Activated naive CD8-positive, alpha-beta T cell treated with anti-CD3 and anti-CD28 coated beads, Interleukin-2, amount 50 U/mL, for 24 hours (primary cell): ENCODE results near the gene TRRAP.

ENCODE experiments used
- ATAC-seq: fragments of 150-1000 bp; cut with Tn5 transposase; one replicate; pipeline ENCODE4 v1.10.0; 2021
- DNase-seq: peaks from one replicate; pipeline ENCODE4 v3.0.0; 2021
- H3K27ac Mint-ChIP-seq: one replicate; pipeline ENCODE4 v1.8.0; 2021; ENCODE audit warnings: mild to moderate bottlenecking, mixed read lengths
- H3K27me3 Mint-ChIP-seq: one replicate; pipeline ENCODE4 v1.8.0; 2021; ENCODE audit warnings: mixed read lengths
- H3K36me3 Mint-ChIP-seq: one replicate; pipeline ENCODE4 v1.8.0; 2021; ENCODE audit warnings: low read depth, mixed read lengths
- H3K4me1 Mint-ChIP-seq: one replicate; pipeline ENCODE4 v1.8.0; 2021; ENCODE audit warnings: mixed read lengths
- H3K4me3 Mint-ChIP-seq: one replicate; pipeline ENCODE4 v1.8.0; 2021; ENCODE audit warnings: mild to moderate bottlenecking, moderate library complexity, mixed read lengths
- H3K9me3 Mint-ChIP-seq: one replicate; pipeline ENCODE4 v1.8.0; 2021; ENCODE audit warnings: mixed read lengths

The TRRAP gene

DNA sequence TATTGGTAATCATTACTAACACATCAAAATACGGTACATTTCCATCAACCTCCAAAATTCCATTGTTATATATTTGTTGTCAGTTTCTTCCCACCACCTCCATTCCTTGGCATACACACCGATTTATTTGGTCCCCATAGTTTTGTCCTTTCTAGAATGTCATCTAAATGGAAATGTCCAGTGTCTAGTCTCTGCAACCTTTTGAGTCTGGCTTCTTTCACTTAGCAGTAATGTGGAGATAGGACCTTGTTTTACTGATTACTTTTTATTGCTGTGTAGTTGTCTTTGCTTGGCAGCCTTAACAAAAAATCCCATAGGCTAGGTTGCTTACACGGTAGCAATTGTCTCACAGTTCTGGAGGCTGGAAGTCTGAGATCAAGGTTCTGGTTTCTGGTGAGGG, 22.5 kb downstream of the TRRAP start:
- Mint-ChIP-seq H3K27ac (no peak overlapping the region), H3K9me3 (no peaks in the 10 kb centered on the region), H3K27me3 (no peaks in the 10 kb centered on the region), H3K36me3 (peaks cover 71% of the 10 kb centered on the region), H3K4me1 (no peaks in the 10 kb centered on the region), H3K4me3 (no peak overlapping the region)
- ATAC-seq, result no peak
- no peak for DNase-seq

DNA sequence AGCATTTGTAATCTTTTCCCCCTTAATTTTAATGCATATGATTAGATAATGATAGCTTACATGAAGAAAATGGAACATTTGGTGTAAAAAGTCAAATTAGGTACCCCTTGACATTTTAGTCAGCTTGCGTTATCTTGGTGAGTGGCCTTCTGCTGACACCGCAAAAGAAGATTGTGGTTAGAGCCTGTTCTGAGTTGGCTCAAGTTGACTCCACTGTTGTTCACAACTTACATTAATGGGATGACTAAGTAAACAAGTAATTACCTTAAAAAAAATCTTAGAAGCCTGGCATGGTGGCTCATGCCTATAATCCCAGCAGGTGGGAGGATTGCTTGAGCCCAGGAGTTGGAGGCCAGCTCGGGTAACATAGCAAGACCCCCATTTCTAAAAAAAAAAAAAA, 24.2 kb downstream of the TRRAP start:
- no peak overlapping the region for H3K27ac Mint-ChIP-seq
- no peaks in the 10 kb centered on the region for H3K27me3 Mint-ChIP-seq
- no peaks in the 10 kb centered on the region for H3K4me1 Mint-ChIP-seq
- H3K4me3 Mint-ChIP-seq, result no peak overlapping the region
- ATAC-seq (no peak), DNase-seq (no peak)
- H3K36me3 Mint-ChIP-seq, result peaks cover 70% of the 10 kb centered on the region
- H3K9me3 Mint-ChIP-seq, result no peaks in the 10 kb centered on the region

DNA sequence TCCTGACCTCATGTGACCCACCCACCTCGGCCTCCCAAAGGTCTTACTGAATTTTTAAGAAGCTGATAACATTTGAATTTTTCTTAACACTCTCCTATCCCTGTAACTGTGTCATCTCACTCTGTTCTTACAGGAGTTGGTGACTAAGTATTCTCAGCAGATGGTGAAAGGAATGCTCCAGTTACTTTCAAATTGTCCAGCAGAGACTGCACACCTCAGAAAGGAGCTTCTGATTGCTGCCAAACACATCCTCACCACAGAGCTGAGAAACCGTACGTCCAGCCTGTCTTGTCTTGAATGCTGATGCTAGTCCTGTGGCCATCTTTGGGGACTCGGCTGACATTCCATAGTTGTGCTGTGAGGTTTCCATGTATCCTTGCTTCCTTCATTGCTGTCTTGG, 24.9 kb downstream of the TRRAP start:
- ATAC-seq, result no peak
- Mint-ChIP-seq H3K27ac (no peak overlapping the region), H3K4me3 (no peak overlapping the region), H3K27me3 (no peaks in the 10 kb centered on the region), H3K36me3 (peaks cover 71% of the 10 kb centered on the region), H3K4me1 (no peaks in the 10 kb centered on the region), H3K9me3 (no peaks in the 10 kb centered on the region)
- DNase-seq, result no peak

DNA sequence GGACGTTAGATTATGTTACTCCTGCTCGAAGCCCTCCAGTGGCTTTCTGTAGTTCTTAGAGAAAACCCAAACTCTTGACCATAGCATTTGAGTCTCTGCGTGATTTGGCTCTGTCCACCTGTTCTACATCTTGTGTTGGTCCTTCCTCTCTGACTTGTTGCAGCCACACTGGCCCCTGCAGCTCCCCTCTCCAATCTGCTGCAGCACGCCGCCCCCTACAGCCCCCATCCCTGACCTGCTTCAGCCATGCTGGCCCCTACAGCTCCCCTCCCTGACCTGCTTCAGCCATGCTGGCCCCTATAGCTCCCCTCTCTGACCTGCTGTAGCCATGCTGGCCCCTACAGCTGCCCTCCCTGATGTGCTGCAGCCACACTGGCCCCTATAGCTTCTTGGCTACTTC, 29.2 kb downstream of the TRRAP start:
- Mint-ChIP-seq H3K4me1 (no peaks in the 10 kb centered on the region), H3K9me3 (no peaks in the 10 kb centered on the region), H3K27ac (no peak overlapping the region), H3K4me3 (no peak overlapping the region), H3K36me3 (peaks cover 57% of the 10 kb centered on the region), H3K27me3 (no peaks in the 10 kb centered on the region)
- DNase-seq (no peak), ATAC-seq (no peak)

DNA sequence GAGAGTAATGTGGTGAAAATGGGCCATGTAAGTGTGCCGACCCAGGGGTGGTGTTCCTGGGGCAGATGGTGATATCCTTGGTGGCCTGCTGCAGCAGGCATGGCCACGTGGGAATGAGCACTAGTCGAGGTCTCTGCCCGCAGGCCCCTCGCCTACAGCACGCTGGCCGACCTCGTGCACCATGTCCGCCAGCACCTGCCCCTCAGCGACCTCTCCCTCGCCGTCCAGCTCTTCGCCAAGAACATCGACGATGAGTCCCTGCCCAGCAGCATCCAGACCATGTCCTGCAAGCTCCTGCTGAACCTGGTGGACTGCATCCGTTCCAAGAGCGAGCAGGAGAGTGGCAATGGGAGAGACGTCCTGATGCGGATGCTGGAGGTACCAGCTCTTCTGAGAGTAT, 30.3 kb downstream of the TRRAP start:
- ATAC-seq (no peak), DNase-seq (no peak)
- Mint-ChIP-seq H3K27me3 (no peaks in the 10 kb centered on the region), H3K36me3 (peaks cover 58% of the 10 kb centered on the region), H3K4me1 (no peaks in the 10 kb centered on the region), H3K4me3 (no peak overlapping the region), H3K27ac (no peak overlapping the region), H3K9me3 (no peaks in the 10 kb centered on the region)

DNA sequence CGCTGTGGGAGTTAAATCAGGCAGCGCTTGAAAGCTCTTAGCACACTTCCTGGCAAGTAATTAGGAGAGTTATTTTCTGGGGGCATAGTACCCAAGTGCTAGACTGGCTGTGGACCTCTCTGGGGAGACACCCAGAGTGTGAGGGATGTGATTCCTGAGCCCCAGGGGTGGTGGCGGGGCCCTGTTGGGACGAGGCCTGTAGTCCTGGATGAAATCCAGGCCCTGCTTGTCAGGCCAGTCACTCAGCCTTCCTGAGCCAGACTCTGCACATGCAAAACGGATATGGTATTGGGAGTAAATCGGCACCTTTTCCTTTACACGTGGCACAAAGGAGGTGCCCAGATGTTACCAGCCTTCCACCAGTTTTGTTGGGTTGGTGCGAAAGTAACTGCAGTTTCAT, 31.2 kb downstream of the TRRAP start:
- peaks cover 53% of the 10 kb centered on the region for H3K36me3 Mint-ChIP-seq
- H3K4me1 Mint-ChIP-seq, result no peaks in the 10 kb centered on the region

DNA sequence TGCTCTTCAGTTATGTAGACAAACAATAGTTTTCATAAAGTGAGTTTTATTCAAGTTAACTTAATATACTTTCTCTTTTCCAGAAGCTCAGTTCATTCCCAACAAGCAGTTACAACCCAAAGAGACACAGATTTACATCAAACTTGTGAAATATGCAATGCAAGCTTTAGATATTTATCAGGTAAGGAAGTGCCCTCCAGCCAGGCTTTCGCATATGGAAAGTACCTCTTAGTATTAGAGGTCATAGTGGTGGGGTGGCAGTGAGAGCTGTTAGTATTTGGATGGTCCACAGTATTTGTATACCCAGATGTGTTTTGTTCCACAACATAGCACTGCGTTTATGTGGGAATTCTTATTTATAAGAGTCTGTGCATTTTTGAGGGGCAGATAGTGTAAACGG, 32.1 kb downstream of the TRRAP start:
- no peak overlapping the region for H3K4me3 Mint-ChIP-seq
- peaks cover 49% of the 10 kb centered on the region for H3K36me3 Mint-ChIP-seq
- H3K9me3 Mint-ChIP-seq, result no peaks in the 10 kb centered on the region
- ATAC-seq (no peak), DNase-seq (no peak)
- no peaks in the 10 kb centered on the region for H3K4me1 Mint-ChIP-seq
- H3K27me3 Mint-ChIP-seq, result no peaks in the 10 kb centered on the region
- no peak overlapping the region for H3K27ac Mint-ChIP-seq

More for the DNA sequence above, 31.2 kb downstream of the TRRAP start:
- no peak for DNase-seq
- H3K27me3 Mint-ChIP-seq, result no peaks in the 10 kb centered on the region
- no peak overlapping the region for H3K27ac Mint-ChIP-seq
- ATAC-seq, result no peak
- no peak overlapping the region for H3K4me3 Mint-ChIP-seq
- H3K9me3 Mint-ChIP-seq, result no peaks in the 10 kb centered on the region

DNA sequence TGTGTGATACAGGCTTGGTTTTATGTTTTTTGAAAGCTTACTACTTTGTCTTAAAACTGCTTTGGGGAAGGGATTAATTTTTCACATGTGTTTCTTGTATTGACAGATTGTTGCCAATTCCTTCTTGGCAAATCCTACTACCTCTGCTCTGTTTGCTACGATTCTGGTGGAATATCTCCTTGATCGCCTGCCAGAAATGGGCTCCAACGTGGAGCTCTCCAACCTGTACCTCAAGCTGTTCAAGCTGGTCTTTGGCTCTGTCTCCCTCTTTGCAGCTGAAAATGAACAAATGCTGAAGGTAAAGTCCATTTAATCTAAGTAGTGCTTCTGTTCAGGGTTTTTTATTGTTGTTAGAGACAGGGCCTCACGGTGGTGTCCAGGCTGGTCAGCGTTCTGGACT, 33.6 kb downstream of the TRRAP start:
- Mint-ChIP-seq H3K4me3 (no peak overlapping the region), H3K9me3 (no peaks in the 10 kb centered on the region), H3K4me1 (no peaks in the 10 kb centered on the region), H3K27me3 (no peaks in the 10 kb centered on the region), H3K27ac (no peak overlapping the region), H3K36me3 (peaks cover 48% of the 10 kb centered on the region)
- DNase-seq (no peak), ATAC-seq (no peak)

DNA sequence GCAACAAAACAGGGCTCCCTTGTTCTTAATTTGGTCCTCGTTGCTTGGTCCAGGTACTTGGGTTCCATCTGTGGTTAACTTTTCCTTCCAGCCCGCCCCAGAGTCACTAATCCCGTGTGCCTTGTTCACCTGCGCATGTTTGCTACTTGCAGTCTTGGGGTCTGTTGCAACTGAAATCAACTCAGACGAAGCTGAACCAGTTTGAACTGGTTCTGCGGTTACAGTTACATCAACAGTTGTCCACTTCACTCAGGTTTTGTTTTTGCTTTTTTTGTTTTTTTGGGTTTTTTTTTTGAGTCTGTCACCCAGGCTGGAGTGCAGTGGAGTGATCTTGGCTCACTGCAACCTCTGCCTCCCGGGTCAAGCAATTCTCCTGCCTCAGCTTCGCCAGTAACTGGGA, 34.7 kb downstream of the TRRAP start:
- H3K9me3 Mint-ChIP-seq, result no peaks in the 10 kb centered on the region
- H3K27me3 Mint-ChIP-seq, result no peaks in the 10 kb centered on the region
- H3K27ac Mint-ChIP-seq, result no peak overlapping the region
- peaks cover 50% of the 10 kb centered on the region for H3K36me3 Mint-ChIP-seq
- no peak for ATAC-seq
- DNase-seq, result no peak
- H3K4me3 Mint-ChIP-seq, result no peak overlapping the region
- H3K4me1 Mint-ChIP-seq, result no peaks in the 10 kb centered on the region

DNA sequence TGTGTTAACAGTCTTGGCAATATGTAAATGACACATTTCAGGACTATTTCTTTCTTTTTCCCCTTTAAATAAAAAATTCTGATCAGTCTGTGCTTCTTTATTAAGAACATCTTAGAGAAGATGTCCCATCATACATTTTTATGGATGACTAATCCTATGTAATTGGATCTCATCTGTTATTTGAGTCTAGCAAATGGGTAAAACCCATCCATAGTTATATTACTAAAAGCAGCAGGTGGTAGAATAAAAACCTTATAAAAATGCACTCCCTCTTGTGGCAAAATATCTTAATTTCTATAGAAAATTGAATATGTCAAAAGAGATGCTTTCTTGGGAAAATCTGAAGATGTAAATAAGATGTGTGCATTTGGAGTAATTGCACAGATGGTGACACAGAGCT, 35.3 kb downstream of the TRRAP start:
- DNase-seq (no peak), ATAC-seq (no peak)
- H3K27ac Mint-ChIP-seq, result no peak overlapping the region
- H3K4me1 Mint-ChIP-seq, result no peaks in the 10 kb centered on the region
- peaks cover 45% of the 10 kb centered on the region for H3K36me3 Mint-ChIP-seq
- no peaks in the 10 kb centered on the region for H3K27me3 Mint-ChIP-seq
- H3K9me3 Mint-ChIP-seq, result no peaks in the 10 kb centered on the region
- H3K4me3 Mint-ChIP-seq, result no peak overlapping the region

DNA sequence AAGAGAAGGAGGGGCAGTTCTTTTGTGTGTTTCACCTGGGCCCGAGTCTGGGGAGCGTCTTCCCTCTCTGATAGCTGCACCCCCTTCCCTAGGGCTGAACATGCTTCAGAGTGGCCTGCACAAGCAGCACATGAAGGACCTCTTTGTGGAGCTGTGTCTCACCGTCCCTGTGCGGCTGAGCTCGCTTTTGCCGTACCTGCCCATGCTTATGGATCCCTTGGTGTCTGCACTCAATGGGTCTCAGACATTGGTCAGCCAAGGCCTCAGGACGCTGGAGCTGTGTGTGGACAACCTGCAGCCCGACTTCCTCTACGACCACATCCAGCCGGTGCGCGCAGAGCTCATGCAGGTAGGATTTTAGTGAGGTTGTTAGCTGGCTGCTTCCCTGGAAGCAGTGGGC, 39.0 kb downstream of the TRRAP start:
- Mint-ChIP-seq H3K27ac (no peak overlapping the region), H3K27me3 (no peaks in the 10 kb centered on the region), H3K9me3 (no peaks in the 10 kb centered on the region), H3K4me3 (no peak overlapping the region), H3K4me1 (no peaks in the 10 kb centered on the region), H3K36me3 (peaks cover 49% of the 10 kb centered on the region)
- DNase-seq, result no peak
- ATAC-seq, result no peak

DNA sequence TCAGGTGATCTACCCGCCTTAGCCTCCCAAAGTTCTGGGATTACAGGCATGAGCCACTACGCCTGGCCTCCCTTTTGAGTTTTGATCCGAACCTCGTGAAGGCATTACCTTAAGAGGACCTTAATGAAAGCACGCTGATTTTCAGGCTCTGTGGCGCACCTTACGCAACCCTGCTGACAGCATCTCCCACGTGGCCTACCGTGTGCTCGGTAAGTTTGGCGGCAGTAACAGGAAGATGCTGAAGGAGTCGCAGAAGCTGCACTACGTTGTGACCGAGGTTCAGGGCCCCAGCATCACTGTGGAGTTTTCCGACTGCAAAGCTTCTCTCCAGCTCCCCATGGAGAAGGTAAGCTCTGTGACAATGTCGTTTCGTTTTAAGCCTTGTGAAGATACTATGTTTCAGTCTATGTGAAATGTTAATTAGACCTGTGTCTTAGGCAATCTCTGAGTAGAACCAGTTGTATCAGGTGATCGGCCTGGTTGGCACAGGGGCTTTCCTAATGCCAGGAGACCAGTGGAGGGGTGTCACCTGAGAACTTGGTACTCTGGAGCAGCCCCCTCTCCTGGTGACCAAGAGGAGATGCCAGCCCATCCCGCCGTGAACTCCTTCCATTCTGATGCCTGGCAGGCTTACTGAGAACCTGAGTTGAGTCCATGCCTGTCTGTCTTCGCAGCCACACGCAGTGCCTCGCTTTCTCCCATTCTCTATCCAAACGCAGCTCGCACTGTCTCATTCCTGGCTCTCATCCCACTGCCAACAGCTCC, 43.5 kb downstream of the TRRAP start:
- H3K9me3 Mint-ChIP-seq, result no peaks in the 10 kb centered on the region
- ATAC-seq, result no peak
- DNase-seq, result no peak
- H3K4me3 Mint-ChIP-seq, result no peak overlapping the region
- H3K4me1 Mint-ChIP-seq, result no peaks in the 10 kb centered on the region
- peaks cover 53% of the 10 kb centered on the region for H3K36me3 Mint-ChIP-seq
- no peak overlapping the region for H3K27ac Mint-ChIP-seq
- no peaks in the 10 kb centered on the region for H3K27me3 Mint-ChIP-seq

DNA sequence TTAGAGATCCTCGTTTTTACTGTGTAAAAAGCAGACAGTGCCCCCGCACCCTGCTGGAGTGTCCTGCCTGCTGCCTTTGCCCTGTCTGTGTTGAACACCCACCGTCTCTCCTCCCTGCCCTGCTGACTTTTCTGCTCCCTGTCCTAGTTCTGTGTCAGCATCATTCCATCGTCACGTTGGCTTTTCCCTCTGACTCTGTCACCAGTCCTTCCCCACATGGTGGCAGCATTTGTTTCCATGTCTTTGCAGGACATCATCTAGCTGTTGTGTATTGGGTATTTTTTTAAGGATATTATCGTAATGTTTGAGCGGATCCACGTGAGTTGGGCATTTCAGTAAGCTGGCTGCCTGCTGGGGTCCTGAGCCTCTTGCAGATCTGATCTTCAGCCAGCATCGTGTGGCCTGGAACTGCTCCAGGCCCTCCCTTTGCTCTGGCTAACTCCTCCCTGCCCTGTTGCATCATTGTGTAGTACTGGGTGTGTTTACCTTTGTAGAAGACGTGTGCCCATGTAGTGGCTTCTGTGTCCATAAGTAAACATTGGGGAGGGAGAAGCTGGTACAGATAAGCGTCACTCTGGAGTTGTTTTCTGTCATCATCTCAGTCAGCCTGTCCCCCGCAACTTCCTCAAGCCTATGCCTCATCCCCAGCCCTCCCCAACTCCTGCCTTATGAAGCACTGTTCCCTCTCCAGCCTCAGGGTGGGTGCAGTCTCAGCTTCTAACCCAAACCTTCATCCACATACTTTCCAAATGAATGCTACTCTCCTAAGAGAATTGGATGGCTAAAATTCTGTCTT, 44.3 kb downstream of the TRRAP start:
- H3K27me3 Mint-ChIP-seq, result no peaks in the 10 kb centered on the region
- no peak overlapping the region for H3K27ac Mint-ChIP-seq
- no peak for DNase-seq
- H3K4me3 Mint-ChIP-seq, result no peak overlapping the region
- ATAC-seq, result no peak
- no peaks in the 10 kb centered on the region for H3K9me3 Mint-ChIP-seq
- peaks cover 54% of the 10 kb centered on the region for H3K36me3 Mint-ChIP-seq
- H3K4me1 Mint-ChIP-seq, result no peaks in the 10 kb centered on the region

DNA sequence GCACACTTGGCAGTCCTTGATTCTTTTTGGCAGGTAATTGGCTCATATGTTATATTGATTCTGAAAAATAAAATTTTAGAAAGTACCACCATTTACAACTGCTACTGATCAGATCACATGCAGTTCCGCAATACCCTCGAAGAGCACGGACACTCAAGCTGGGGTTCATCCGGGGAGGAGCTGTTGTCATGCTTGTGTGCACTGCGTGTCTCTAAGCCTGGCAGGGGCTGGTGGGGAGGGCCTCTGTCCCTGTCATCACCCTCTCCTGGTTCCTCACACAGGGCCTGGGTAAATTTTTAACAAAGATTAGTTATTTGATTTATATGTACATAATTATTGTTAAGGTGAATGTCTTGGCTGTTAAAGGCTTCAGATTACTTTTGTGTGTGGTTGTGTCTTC, 45.2 kb downstream of the TRRAP start:
- Mint-ChIP-seq H3K9me3 (no peaks in the 10 kb centered on the region), H3K36me3 (peaks cover 61% of the 10 kb centered on the region), H3K27me3 (no peaks in the 10 kb centered on the region), H3K4me1 (no peaks in the 10 kb centered on the region), H3K4me3 (no peak overlapping the region), H3K27ac (no peak overlapping the region)
- DNase-seq, result no peak
- ATAC-seq, result no peak

DNA sequence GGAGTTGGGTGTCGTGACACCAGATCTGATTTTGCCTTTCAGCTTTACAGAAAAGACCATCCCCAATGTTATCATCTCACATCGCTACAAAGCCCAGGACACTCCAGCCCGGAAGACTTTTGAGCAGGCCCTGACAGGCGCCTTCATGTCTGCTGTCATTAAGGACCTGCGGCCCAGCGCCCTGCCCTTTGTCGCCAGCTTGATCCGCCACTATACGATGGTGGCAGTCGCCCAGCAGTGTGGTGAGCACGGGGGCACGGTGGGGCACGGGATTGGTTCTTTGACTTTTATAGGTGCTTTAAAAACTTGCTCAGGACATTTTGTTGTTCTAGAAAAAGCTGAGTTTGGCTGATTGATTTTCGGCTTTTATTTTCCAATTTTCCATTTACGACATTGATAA, 48.8 kb downstream of the TRRAP start:
- Mint-ChIP-seq H3K4me1 (peaks cover 13% of the 10 kb centered on the region), H3K9me3 (no peaks in the 10 kb centered on the region), H3K27ac (no peak overlapping the region), H3K36me3 (peaks cover 60% of the 10 kb centered on the region), H3K4me3 (no peak overlapping the region), H3K27me3 (no peaks in the 10 kb centered on the region)
- DNase-seq (no peak), ATAC-seq (no peak)
